NCI-H345 treated with DMSO at 0.1 percent for 48 hours (cell line): ENCODE results near the gene HS3ST2.
A peak's percentile ranks its signal among the peaks of the same experiment; 100 is the strongest.
"Not testable (repeated sequence)": the region's sequence is repeated elsewhere in the genome, so short reads cannot be mapped to it uniquely, and the experiment has no call there.

Source experiments
- DNase-seq: peaks from one replicate; lab custom pipeline; 2025; ENCODE audit not compliant: unreplicated experiment; lab: John Stamatoyannopoulos, UW

HS3ST2 gene

GRCh38 chr16:22874394-22874793 is 60.4 kb downstream of the HS3ST2 start:
- no peak for DNase-seq

GRCh38 chr16:22878955-22879354 is 65.0 kb downstream of the HS3ST2 start:
- DNase-seq: no peak

GRCh38 chr16:22879466-22879865 is 65.5 kb downstream of the HS3ST2 start:
- no peak for DNase-seq

GRCh38 chr16:22882981-22883380 is 69.0 kb downstream of the HS3ST2 start:
- DNase-seq: no peak

GRCh38 chr16:22885951-22886350 is 72.0 kb downstream of the HS3ST2 start:
- DNase-seq: no peak

- DNase-seq: no peak
Observed at GRCh38 chr16:22886927-22887326, 73.0 kb downstream of the HS3ST2 start.

GRCh38 chr16:22887445-22887844 is 73.5 kb downstream of the HS3ST2 start:
- no peak for DNase-seq

- DNase-seq: no peak
Observed at GRCh38 chr16:22888791-22889190, 74.8 kb downstream of the HS3ST2 start.

- DNase-seq: no peak
Observed at GRCh38 chr16:22890976-22891375, 77.0 kb downstream of the HS3ST2 start.

GRCh38 chr16:22897184-22897583 is 83.2 kb downstream of the HS3ST2 start:
- no peak for DNase-seq

- no peak for DNase-seq
Observed at GRCh38 chr16:22898131-22898530, 84.2 kb downstream of the HS3ST2 start.

- DNase-seq: peak; percentile 23
Observed at GRCh38 chr16:22898874-22899348, 84.9 kb downstream of the HS3ST2 start.

GRCh38 chr16:22899567-22899966 is 85.6 kb downstream of the HS3ST2 start:
- not testable (repeated sequence) for DNase-seq

- DNase-seq: no peak
Observed at GRCh38 chr16:22900863-22901262, 86.9 kb downstream of the HS3ST2 start.

- no peak for DNase-seq
Observed at GRCh38 chr16:22901563-22901962, 87.6 kb downstream of the HS3ST2 start.

- no peak for DNase-seq
Observed at GRCh38 chr16:22903716-22904115, 89.8 kb downstream of the HS3ST2 start.

GRCh38 chr16:22912654-22913053 is 98.7 kb downstream of the HS3ST2 start:
- no peak for DNase-seq

- no peak for DNase-seq
Observed at GRCh38 chr16:22915003-22915402, 101.0 kb downstream of the HS3ST2 start.

GRCh38 chr16:22923491-22923890 is 109.5 kb downstream of the HS3ST2 start:
- DNase-seq: no peak

- DNase-seq: no peak
Observed at GRCh38 chr16:22924492-22924891, 110.5 kb downstream of the HS3ST2 start.

GRCh38 chr16:22926105-22926751 is 112.3 kb downstream of the HS3ST2 start:
- DNase-seq: no peak

GRCh38 chr16:22927306-22927705 is 113.3 kb downstream of the HS3ST2 start:
- DNase-seq: no peak

- no peak for DNase-seq
Observed at GRCh38 chr16:22928882-22929435, 115.0 kb downstream of the HS3ST2 start.
